ENCODE measurements around the gene MOCS1.

The MOCS1 gene

GRCh38 chr6:39934131-39934757 lies at the start of gene MOCS1:
Gene MOCS1, minus strand, starts transcription at chr6:39934462. Its CDS starts 45 bp downstream, at chr6:39934417.
- ATAC-seq (ENCODE audit: insufficient read depth, low read depth) (no peak), DNase-seq (no peak)
- no peak within 1 kb of the TSS for H3K9ac ChIP-seq (ENCODE audit: low read depth, low read length)
- H2AFZ ChIP-seq (ENCODE audit: low read depth, low read length) = no peak within 1 kb of the TSS
- no peaks in the 10 kb centered on the region for H3K36me3 ChIP-seq (ENCODE audit: insufficient read depth, low read length)
- H4K20me1 ChIP-seq (ENCODE audit: insufficient read depth, low read length) = no peaks in the 10 kb centered on the region
- H3K4me3 ChIP-seq (ENCODE audit: low read depth in 1 of 2, low read length in 2 of 2) = no peak within 1 kb of the TSS
- TF ChIP-seq CTCF (IDR thresholded peaks at IDR 0.05; ENCODE audit: borderline replicate concordance, extremely low read depth, low read length, poor library complexity, severe bottlenecking) = no peak
- TF ChIP-seq EZH2 (IDR thresholded peaks at IDR 0.05; ENCODE audit: borderline replicate concordance, low read depth, low read length, severe bottlenecking) = no peak
- H3K4me2 ChIP-seq (ENCODE audit: insufficient read depth, low read length) = no peak within 1 kb of the TSS
- H3K27me3 ChIP-seq (ENCODE audit: insufficient read depth, low read length, poor library complexity) = peaks cover 5% of the 10 kb centered on the region
- no peaks in the 10 kb centered on the region for H3K9me3 ChIP-seq (ENCODE audit: insufficient read depth, low read length, severe bottlenecking)
- no peak within 1 kb of the TSS for H3K27ac ChIP-seq (ENCODE audit: low read length)
- H3K79me2 ChIP-seq (ENCODE audit: insufficient read depth, low read length) = no peaks in the 10 kb centered on the region
- H3K4me1 ChIP-seq (ENCODE audit: insufficient read depth, low read length) = peaks cover 4% of the 10 kb centered on the region

GRCh38 chr6:39984051-39984450 lies 49.8 kb upstream of the MOCS1 start:
- no peaks in the 10 kb centered on the region for H3K9me3 ChIP-seq (ENCODE audit: insufficient read depth, low read length, severe bottlenecking)
- H3K79me2 ChIP-seq (ENCODE audit: insufficient read depth, low read length) = no peaks in the 10 kb centered on the region
- H4K20me1 ChIP-seq (ENCODE audit: insufficient read depth, low read length) = no peaks in the 10 kb centered on the region
- no peak overlapping the region for H2AFZ ChIP-seq (ENCODE audit: low read depth, low read length)
- no peaks in the 10 kb centered on the region for H3K36me3 ChIP-seq (ENCODE audit: insufficient read depth, low read length)
- no peak overlapping the region for H3K4me2 ChIP-seq (ENCODE audit: insufficient read depth, low read length)
- no peak for DNase-seq
- no peaks in the 10 kb centered on the region for H3K4me1 ChIP-seq (ENCODE audit: insufficient read depth, low read length)
- H3K9ac ChIP-seq (ENCODE audit: low read depth, low read length) = no peak overlapping the region
- H3K4me3 ChIP-seq (ENCODE audit: low read depth in 1 of 2, low read length in 2 of 2) = no peak overlapping the region
- H3K27me3 ChIP-seq (ENCODE audit: insufficient read depth, low read length, poor library complexity) = no peaks in the 10 kb centered on the region
- ATAC-seq (ENCODE audit: insufficient read depth, low read depth) = no peak
- TF ChIP-seq CTCF (IDR thresholded peaks at IDR 0.05; ENCODE audit: borderline replicate concordance, extremely low read depth, low read length, poor library complexity, severe bottlenecking) (no peak), EZH2 (IDR thresholded peaks at IDR 0.05; ENCODE audit: borderline replicate concordance, low read depth, low read length, severe bottlenecking) (no peak)
- no peak overlapping the region for H3K27ac ChIP-seq (ENCODE audit: low read length)

- H3K27ac ChIP-seq (ENCODE audit: low read length) = no peak overlapping the region
- no peak overlapping the region for H2AFZ ChIP-seq (ENCODE audit: low read depth, low read length)
- H3K36me3 ChIP-seq (ENCODE audit: insufficient read depth, low read length) = no peaks in the 10 kb centered on the region
- no peak overlapping the region for H3K4me3 ChIP-seq (ENCODE audit: low read depth in 1 of 2, low read length in 2 of 2)
- no peak for TF ChIP-seq EZH2 (IDR thresholded peaks at IDR 0.05; ENCODE audit: borderline replicate concordance, low read depth, low read length, severe bottlenecking)
- no peak for TF ChIP-seq CTCF (IDR thresholded peaks at IDR 0.05; ENCODE audit: borderline replicate concordance, extremely low read depth, low read length, poor library complexity, severe bottlenecking)
- DNase-seq (no peak), ATAC-seq (ENCODE audit: insufficient read depth, low read depth) (no peak)
- no peaks in the 10 kb centered on the region for H3K27me3 ChIP-seq (ENCODE audit: insufficient read depth, low read length, poor library complexity)
- no peaks in the 10 kb centered on the region for H3K9me3 ChIP-seq (ENCODE audit: insufficient read depth, low read length, severe bottlenecking)
- H4K20me1 ChIP-seq (ENCODE audit: insufficient read depth, low read length) = no peaks in the 10 kb centered on the region
- no peak overlapping the region for H3K4me2 ChIP-seq (ENCODE audit: insufficient read depth, low read length)
- no peak overlapping the region for H3K9ac ChIP-seq (ENCODE audit: low read depth, low read length)
- no peaks in the 10 kb centered on the region for H3K4me1 ChIP-seq (ENCODE audit: insufficient read depth, low read length)
- no peaks in the 10 kb centered on the region for H3K79me2 ChIP-seq (ENCODE audit: insufficient read depth, low read length)
Measured at GRCh38 chr6:39983193-39983592, 48.9 kb upstream of the MOCS1 start.

Measured in DND-41 (cell line).